Psoas muscle (tissue), 8 donors: ENCODE measurements around the gene CIBAR2. TPM values are rescaled to one million over a fixed set of nuclear protein-coding genes. Genes with fewer than 3 reads are reported as not detected.

Source experiments
- ATAC-seq, 4 donors: fragments of 200-7000 bp; cut with Tn5 transposase; one replicate each; pipeline ENCODE4 v1.9.1; 2020; ENCODE audit warnings: moderate library complexity in 3 of 4, mild to moderate bottlenecking in 2 of 4
- DNase-seq, 2 donors: peaks; one replicate each; pipeline ENCODE4 v3.0.0-alpha.2; 2020
- H3K27ac ChIP-seq: fragments of 200-600 bp; one replicate; pipeline ENCODE4 v1.8.0; 2022
- H3K27me3 ChIP-seq, 3 donors: fragments of 200-600 bp in 1 of 3; one replicate each; pipeline versions ENCODE4 v1.6.1 to v1.8.0; 2013 to 2022; ENCODE audit warnings: low read length in 2 of 3, mild to moderate bottlenecking in 2 of 3, moderate library complexity in 1 of 3; ENCODE audit not compliant: insufficient read depth in 3 of 3
- H3K36me3 ChIP-seq, 2 donors: fragments of 200-600 bp in 1 of 2; one replicate each; pipeline versions ENCODE4 v1.6.1 to v1.8.0; 2013 to 2022; ENCODE audit warnings: low read depth in 1 of 2, mild to moderate bottlenecking in 1 of 2, moderate library complexity in 1 of 2; ENCODE audit not compliant: insufficient read depth in 1 of 2
- H3K4me1 ChIP-seq: fragments of 200-600 bp; one replicate; pipeline ENCODE4 v1.8.0; 2022
- H3K4me3 ChIP-seq: fragments of 200-600 bp; one replicate; pipeline ENCODE4 v1.8.0; 2022; ENCODE audit warnings: mild to moderate bottlenecking
- H3K9me3 ChIP-seq: fragments of 200-600 bp; one replicate; pipeline ENCODE4 v1.8.0; 2022
- WGBS, 3 donors: extraction: QIAGEN DNeasy Blood & Tissue Kit; methylation state at CpG; one replicate each; pipeline versions ENCODE4 v1.1.6 to v1.1.7; 2013; 5-methylcytosine and 5-hydroxymethylcytosine counted together
- intact Hi-C, 2 donors: fragments of 100-400 bp; cut with DNase I; formaldehyde crosslinking; loops; one replicate each; pipeline versions ENCODE4 v1.11.0 to v1.14.2; 2022
- polyA plus RNA-seq, 3 donors: library from polyadenylated mRNA; stranded (reverse); fragments of 200-250 nt; gene quantifications; one replicate each; pipeline ENCODE4 v1.2.3, GENCODE V29; 2013
- total RNA-seq, 4 donors: library from RNA; stranded (reverse); fragmentation: NEBNext Ultra II Directional in 2 of 4; extraction: Animal tissue kit (Norgen Biotek cat#: 25700) in 2 of 4; gene quantifications; one replicate each; pipeline versions ENCODE4 v1.2.1 to v1.2.4, GENCODE V29; 2021 to 2023
- TF ChIP-seq, protein P1 (sequence below): fragments of 200-600 bp; IDR thresholded peaks from one replicate; pipeline ENCODE4 v1.8.0; 2022; ENCODE audit warnings: antibody characterized with exemption
- donor health status: healthy with polysubstance abuse.
- donor health status: DM: no; HTN: no; CAD: no; lungs with moderate emphysema.
- donor health status: Bipolar disorder and iron deficiency.
- donor health status: healthy.
- donor health status: DM: yes; HTN: yes; CAD: no.
- donor health status: DM: no; HTN: no; CAD: no.
- donor health status: DM: no; HTN: no; CAD: no.
- donor health status: DM: yes; HTN: yes; CAD: no.

The CIBAR2 gene
- total and polyA plus RNA-seq, 7 donors: 0.36 TPM; not detected in 6

DNA sequence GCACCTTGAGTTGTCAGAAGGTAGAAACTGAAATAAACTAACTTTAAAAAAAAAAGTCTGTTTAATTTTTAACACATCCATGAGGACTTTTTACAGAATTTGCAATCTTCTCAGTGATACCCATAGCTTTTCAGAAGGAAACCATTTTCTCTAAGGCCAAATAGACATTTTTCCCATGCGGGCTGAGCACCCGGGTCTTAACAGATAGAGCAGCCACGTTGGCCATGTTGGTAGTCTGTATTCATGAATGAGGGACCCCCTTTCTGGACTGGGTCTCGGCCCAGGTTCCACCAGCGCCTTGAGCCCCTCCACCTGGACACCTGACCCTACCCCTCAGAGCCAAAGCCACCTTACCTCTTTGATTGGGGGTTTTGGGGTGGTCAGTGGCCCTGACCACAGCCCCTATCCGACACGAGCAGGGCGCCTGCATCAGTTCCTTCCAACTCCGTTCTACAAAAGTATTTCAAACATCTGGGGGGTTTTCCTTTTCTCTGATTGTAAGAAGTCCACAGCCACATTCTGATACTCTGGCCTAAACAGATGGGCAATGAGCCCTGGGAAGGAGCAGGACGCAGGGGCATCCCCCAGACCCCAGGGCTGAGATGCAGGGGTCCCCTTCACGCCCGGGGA is 18.0 kb downstream of the CIBAR2 start:
- peaks cover 0 to 6% (median 5%) of the 10 kb centered on the region in 3 donors for H3K27me3 ChIP-seq
- no peak overlapping the region for H3K27ac ChIP-seq
- intact Hi-C loops: no loop called here
- ATAC-seq (no peak), DNase-seq (no peak)
- no peaks in the 10 kb centered on the region for H3K9me3 ChIP-seq
- H3K4me3 ChIP-seq: no peak overlapping the region
- 82 to 93% (median 84%) methylated on average over 12 of the region's 12 CpGs for WGBS, 3 donors
- H3K4me1 ChIP-seq: no peaks in the 10 kb centered on the region
- no peaks in the 10 kb centered on the region for H3K36me3 ChIP-seq
- TF ChIP-seq, protein P1, sequence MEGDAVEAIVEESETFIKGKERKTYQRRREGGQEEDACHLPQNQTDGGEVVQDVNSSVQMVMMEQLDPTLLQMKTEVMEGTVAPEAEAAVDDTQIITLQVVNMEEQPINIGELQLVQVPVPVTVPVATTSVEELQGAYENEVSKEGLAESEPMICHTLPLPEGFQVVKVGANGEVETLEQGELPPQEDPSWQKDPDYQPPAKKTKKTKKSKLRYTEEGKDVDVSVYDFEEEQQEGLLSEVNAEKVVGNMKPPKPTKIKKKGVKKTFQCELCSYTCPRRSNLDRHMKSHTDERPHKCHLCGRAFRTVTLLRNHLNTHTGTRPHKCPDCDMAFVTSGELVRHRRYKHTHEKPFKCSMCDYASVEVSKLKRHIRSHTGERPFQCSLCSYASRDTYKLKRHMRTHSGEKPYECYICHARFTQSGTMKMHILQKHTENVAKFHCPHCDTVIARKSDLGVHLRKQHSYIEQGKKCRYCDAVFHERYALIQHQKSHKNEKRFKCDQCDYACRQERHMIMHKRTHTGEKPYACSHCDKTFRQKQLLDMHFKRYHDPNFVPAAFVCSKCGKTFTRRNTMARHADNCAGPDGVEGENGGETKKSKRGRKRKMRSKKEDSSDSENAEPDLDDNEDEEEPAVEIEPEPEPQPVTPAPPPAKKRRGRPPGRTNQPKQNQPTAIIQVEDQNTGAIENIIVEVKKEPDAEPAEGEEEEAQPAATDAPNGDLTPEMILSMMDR: no peak

DNA sequence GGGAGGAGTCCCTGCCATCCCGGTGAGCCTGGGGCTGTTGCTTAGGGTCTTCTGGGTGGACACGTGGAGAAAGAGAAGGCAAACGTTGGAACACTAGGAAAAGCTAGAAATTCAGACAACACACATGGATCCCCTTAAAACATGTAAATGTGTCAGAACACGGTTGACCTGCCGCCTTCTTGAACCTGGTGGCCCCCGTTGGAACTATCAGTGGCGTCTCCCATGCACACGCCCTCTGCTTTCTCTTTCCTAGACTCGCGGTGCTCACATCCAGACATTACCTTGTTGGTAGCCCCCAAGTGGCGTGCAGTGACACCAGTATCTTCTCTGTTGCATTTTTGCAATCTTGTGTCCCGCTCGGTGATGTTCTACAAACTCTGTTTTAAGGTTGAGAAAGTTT is 18.6 kb downstream of the CIBAR2 start:
- DNase-seq (no peak), ATAC-seq (no peak)
- Histone ChIP-seq H3K27ac (no peak overlapping the region), H3K4me3 (no peak overlapping the region), H3K4me1 (no peaks in the 10 kb centered on the region), H3K36me3 (peaks cover 0 to under 1% of the 10 kb centered on the region in 2 donors), H3K27me3 (peaks cover 0 to 6% (median 5%) of the 10 kb centered on the region in 3 donors), H3K9me3 (no peaks in the 10 kb centered on the region)
- TF ChIP-seq, protein P1: no peak
- intact Hi-C loops: no loop called here
- WGBS, 3 donors: 80 to 83% (median 81%) methylated on average over 13 of the region's 13 CpGs

DNA sequence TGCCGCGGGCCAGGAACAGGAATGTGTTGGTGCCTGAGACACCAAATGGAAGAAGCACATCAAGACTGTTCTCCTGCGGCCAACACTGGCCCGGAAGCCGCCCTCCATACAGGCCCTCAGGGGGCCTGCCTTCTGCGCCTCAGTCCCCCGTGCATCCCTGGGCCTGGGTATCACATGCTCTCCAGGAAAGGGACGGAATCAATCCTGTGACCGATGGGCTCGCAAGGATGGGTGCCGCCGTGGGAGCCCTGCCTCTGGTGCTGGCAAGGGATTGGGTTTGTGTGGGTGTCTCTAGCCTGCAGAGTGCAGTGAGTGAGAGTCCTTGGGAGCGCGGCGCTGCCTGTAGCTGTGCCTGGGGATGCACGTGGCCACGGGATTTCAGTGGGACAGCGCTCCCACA is 19.4 kb downstream of the CIBAR2 start:
- DNase-seq (no peak), ATAC-seq (no peak)
- 77 to 82% (median 80%) methylated on average over 18 of the region's 18 CpGs for WGBS, 3 donors
- Histone ChIP-seq H3K4me3 (no peak overlapping the region), H3K27me3 (peaks cover 0 to 6% (median 5%) of the 10 kb centered on the region in 3 donors), H3K9me3 (no peaks in the 10 kb centered on the region), H3K4me1 (no peaks in the 10 kb centered on the region), H3K36me3 (peaks cover 0 to 9% of the 10 kb centered on the region in 2 donors), H3K27ac (no peak overlapping the region)
- TF ChIP-seq, protein P1: no peak
- intact Hi-C loops: no loop called here

DNA sequence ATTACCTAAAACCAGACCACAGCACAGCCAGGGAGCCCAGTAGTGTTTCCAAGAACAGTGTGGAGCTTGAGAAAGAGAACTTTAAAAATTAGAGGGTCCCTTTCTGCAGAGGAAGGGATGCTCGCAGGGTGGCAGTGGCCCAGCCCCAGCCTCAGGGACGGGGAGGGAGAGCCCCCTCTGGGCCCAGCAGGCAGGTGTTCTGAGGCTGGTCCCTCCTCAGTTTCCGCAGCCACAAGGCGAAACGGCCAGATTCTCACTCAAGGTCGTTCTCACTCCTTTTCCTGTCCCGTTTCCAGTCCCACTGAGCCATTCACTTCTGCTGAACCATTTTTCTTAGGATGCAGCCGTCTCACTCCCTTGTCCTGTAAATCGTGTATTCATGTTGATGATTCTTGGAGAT is 20.0 kb downstream of the CIBAR2 start:
- H3K4me3 ChIP-seq: no peak overlapping the region
- H3K27me3 ChIP-seq: peaks cover 0 to 6% (median 5%) of the 10 kb centered on the region in 3 donors
- H3K4me1 ChIP-seq: no peaks in the 10 kb centered on the region
- H3K27ac ChIP-seq: no peak overlapping the region
- WGBS, 3 donors: 73 to 82% (median 74%) methylated on average over 9 of the region's 9 CpGs
- intact Hi-C loops: no loop called here
- DNase-seq (no peak), ATAC-seq (no peak)
- H3K9me3 ChIP-seq: no peaks in the 10 kb centered on the region
- TF ChIP-seq, protein P1: no peak
- peaks cover 0 to 9% of the 10 kb centered on the region in 2 donors for H3K36me3 ChIP-seq

DNA sequence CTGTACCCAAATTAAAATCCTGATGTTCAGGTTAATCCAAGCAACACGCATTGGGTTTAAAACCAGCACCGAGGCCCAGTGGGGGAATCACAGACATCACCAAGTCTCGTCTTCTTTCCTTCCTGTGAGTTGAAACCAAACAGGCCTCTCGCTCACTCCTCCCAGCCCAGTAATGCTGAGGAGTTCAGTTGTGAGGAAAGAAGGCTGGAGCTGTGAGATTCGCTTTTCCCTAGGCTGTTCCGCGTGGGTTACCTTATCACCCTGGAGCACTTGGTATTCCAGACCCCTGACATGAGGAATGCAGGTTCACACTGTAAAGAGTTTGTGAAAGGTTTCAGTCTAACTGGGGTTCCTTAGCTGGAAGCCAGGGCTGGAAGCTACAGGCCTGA is 20.8 kb downstream of the CIBAR2 start:
- H3K4me3 ChIP-seq: no peak overlapping the region
- intact Hi-C loops: no loop called here
- ATAC-seq: no peak
- no peak overlapping the region for H3K27ac ChIP-seq
- no peak for DNase-seq
- H3K4me1 ChIP-seq: no peaks in the 10 kb centered on the region
- no peaks in the 10 kb centered on the region for H3K9me3 ChIP-seq
- peaks cover 0 to 6% (median 5%) of the 10 kb centered on the region in 3 donors for H3K27me3 ChIP-seq
- H3K36me3 ChIP-seq: peaks cover 0 to 9% of the 10 kb centered on the region in 2 donors
- WGBS, 3 donors: 92 to 94% (median 93%) methylated on average over 7 of the region's 7 CpGs
- TF ChIP-seq, protein P1: no peak
